Ishikawa (cell line): ENCODE data around the gene RANBP10.

Source experiments
- CEBPB ChIP-seq: IDR thresholded peaks from 2 replicates; pipeline ENCODE4 v1.6.1; 2012
- CREB1 ChIP-seq: IDR thresholded peaks from 2 replicates; pipeline ENCODE4 v1.6.1; 2012; ENCODE audit warnings: low read depth
- EGR1 ChIP-seq: IDR thresholded peaks from 2 replicates; pipeline ENCODE4 v1.6.1; 2012
- EP300 ChIP-seq: IDR thresholded peaks from 2 replicates; pipeline ENCODE4 v1.6.1; 2012; ENCODE audit warnings: borderline replicate concordance
- FOXM1 ChIP-seq: IDR thresholded peaks from 2 replicates; pipeline ENCODE4 v1.6.1; 2012; ENCODE audit warnings: low read depth, borderline replicate concordance
- NFIC ChIP-seq: IDR thresholded peaks from 2 replicates; pipeline ENCODE4 v1.6.1; 2012
- RAD21 ChIP-seq: IDR thresholded peaks from 2 replicates; pipeline ENCODE4 v1.6.1; 2012; ENCODE audit warnings: low read depth
- TAF1 ChIP-seq: IDR thresholded peaks from 2 replicates; pipeline ENCODE4 v1.6.1; 2012; ENCODE audit warnings: low read depth, mild to moderate bottlenecking
- TCF12 ChIP-seq: IDR thresholded peaks from 2 replicates; pipeline ENCODE4 v1.6.1; 2012; ENCODE audit warnings: low read depth
- TEAD4 ChIP-seq: IDR thresholded peaks from 2 replicates; pipeline ENCODE4 v1.6.1; 2012
- YY1 ChIP-seq: IDR thresholded peaks from 2 replicates; pipeline ENCODE4 v1.6.1; 2012; ENCODE audit warnings: low read depth
- ZBTB7A ChIP-seq: IDR thresholded peaks from 2 replicates; pipeline ENCODE4 v1.6.1; 2012; ENCODE audit warnings: low read depth
- TF ChIP-seq, protein P1 (sequence below): IDR thresholded peaks from 2 replicates; pipeline ENCODE4 v1.6.1; 2012; ENCODE audit warnings: low read depth, mild to moderate bottlenecking
- TF ChIP-seq, protein P2 (sequence below): IDR thresholded peaks from 2 replicates; pipeline ENCODE4 v1.6.1; 2012

The RANBP10 gene

DNA sequence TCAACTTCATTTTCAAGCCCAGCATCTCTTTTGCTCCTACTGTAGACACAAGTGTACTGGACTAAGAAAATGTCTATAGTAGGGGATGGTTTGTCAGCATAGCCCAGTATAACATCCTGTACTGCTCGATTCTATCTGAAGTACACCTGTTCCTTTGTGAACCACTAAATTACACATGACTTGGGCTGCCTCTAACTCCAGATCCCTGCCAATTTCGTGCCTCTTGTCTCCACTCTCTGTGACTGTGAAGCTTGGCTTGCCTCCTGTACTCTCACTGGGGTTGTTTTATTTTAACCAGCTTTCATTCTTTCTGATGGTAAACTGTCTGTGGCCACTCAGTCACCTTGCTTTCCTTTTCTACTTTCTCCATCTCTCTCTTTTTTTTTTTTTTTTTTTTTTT, 111.7 kb downstream of the RANBP10 start:
- no peak for TF ChIP-seq TAF1
- no peak for TF ChIP-seq EGR1
- TF ChIP-seq NFIC, result no peak
- TF ChIP-seq FOXM1, result no peak
- TF ChIP-seq, protein P1, sequence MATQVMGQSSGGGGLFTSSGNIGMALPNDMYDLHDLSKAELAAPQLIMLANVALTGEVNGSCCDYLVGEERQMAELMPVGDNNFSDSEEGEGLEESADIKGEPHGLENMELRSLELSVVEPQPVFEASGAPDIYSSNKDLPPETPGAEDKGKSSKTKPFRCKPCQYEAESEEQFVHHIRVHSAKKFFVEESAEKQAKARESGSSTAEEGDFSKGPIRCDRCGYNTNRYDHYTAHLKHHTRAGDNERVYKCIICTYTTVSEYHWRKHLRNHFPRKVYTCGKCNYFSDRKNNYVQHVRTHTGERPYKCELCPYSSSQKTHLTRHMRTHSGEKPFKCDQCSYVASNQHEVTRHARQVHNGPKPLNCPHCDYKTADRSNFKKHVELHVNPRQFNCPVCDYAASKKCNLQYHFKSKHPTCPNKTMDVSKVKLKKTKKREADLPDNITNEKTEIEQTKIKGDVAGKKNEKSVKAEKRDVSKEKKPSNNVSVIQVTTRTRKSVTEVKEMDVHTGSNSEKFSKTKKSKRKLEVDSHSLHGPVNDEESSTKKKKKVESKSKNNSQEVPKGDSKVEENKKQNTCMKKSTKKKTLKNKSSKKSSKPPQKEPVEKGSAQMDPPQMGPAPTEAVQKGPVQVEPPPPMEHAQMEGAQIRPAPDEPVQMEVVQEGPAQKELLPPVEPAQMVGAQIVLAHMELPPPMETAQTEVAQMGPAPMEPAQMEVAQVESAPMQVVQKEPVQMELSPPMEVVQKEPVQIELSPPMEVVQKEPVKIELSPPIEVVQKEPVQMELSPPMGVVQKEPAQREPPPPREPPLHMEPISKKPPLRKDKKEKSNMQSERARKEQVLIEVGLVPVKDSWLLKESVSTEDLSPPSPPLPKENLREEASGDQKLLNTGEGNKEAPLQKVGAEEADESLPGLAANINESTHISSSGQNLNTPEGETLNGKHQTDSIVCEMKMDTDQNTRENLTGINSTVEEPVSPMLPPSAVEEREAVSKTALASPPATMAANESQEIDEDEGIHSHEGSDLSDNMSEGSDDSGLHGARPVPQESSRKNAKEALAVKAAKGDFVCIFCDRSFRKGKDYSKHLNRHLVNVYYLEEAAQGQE, result no peak
- TF ChIP-seq YY1, result no peak
- TF ChIP-seq, protein P2, sequence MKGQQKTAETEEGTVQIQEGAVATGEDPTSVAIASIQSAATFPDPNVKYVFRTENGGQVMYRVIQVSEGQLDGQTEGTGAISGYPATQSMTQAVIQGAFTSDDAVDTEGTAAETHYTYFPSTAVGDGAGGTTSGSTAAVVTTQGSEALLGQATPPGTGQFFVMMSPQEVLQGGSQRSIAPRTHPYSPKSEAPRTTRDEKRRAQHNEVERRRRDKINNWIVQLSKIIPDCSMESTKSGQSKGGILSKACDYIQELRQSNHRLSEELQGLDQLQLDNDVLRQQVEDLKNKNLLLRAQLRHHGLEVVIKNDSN, result no peak
- no peak for TF ChIP-seq ZBTB7A
- TF ChIP-seq TEAD4, result no peak
- TF ChIP-seq RAD21, result no peak

DNA sequence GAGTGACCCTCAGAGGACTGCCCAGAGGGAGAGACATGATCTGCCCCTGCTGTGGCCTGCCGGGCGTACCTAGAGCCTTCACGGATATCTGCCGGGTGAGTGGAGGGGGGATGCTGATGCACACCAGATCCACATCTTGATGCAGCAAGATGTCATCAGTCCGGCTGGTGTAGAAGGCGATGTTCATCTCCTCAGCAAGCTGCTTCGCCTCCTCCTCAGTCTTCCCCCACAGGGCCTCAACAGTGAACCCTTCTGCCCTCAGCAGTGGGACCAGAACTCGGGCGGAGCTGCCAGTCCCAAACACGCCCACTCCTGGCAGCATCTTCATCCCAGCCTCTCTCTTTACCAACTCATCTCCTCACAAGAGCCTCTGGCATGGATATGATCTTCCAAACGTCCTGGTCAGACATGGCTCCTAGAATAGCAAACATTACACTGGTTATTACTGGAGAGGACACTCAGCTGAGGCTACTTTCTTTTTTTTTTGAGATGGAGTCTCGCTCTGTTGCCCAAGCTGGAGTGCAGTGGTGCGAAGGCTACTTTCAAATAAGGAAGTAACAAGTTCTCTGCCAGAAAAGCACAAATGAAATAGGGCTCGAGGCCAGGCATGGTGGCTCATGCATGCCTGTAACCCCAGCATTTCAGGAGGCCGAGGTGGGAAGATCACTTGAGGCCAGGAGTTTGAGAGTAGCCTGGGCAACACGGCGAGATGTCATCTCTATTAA, 120.8 kb downstream of the RANBP10 start:
- TF ChIP-seq NFIC (no peak), CREB1 (no peak), TEAD4 (no peak), TCF12 (no peak), CEBPB (no peak)
- TF ChIP-seq, protein P1, result no peak

DNA sequence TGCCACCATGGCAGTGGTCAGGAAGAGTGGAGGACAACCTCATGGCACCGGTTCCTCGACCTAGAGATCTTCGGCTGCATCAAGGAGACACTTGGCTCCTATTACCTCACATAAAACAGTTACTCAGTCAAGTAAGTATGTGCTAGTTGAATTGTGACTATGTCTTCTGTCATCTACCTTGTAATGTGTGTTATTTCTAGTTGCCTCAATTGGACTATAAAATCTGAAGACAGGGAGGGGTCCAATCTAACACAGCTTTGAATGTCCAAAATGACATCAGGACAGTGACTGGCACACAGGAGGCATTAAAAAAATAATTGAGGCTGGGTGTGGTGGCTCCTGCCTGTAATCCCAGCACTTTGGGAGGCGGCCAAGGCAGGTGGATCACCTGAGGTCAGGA, 122.6 kb downstream of the RANBP10 start:
- TF ChIP-seq TCF12, result no peak
- TF ChIP-seq, protein P2, result no peak
- TF ChIP-seq ZBTB7A, result no peak

DNA sequence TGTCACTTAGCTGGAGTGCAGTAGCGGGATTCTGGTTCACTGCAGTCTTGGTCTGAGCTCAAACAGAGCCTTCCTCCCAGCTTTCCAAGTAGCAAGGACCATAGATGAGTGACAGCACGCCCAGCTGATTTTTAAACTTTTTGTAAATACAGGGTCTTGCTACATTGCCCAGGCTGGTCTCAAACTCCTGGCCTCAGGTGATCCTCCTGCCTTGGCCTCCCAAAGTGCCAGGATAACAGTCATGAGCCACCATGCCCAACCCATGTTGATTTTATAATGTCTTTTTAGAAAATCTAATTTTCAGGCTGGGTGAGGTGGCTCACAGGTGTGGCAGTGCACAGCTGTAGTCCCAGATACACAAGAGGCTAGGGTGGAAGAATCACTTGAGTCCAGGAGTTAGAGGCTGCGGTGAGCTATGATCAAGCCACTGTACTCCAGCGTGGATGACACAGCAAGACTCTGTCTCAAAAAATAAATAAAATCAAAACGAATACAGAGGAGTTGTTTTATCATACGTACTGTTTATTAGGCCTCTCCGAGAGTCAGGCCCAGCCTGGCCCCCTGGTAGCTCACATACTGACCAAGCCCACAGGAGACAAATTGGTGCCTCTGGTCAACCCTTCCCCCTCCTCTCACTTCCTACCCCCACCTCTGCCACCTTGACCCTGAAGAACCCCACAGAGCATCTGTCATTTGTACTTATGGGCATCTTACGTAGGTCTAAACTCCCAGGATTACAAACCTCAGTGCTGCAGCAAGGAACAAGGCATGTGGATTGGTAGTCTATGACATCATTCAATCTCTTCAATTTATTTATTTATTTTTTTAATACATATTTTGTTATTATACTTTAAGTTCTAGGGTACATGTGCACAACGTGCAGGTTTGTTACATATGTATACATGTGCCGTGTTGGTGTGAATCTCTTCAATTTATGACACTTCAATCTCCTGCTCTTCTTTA, 126.1 kb downstream of the RANBP10 start:
- TF ChIP-seq CREB1 (no peak), FOXM1 (no peak), TAF1 (no peak), ZBTB7A (no peak), EP300 (no peak)
- TF ChIP-seq, protein P1, result no peak
- TF ChIP-seq, protein P2, result no peak
